NB4 (cell line): Measurements from ENCODE around the gene FAM184B.

Source experiments
- DNase-seq: peaks from one replicate; pipeline ENCODE4 v3.0.0; 2010; ENCODE audit warnings: low read depth
- H3K4me3 ChIP-seq: one replicate; pipeline ENCODE4 v1.5.1; 2011; ENCODE audit warnings: mild to moderate bottlenecking, low read depth, low read length, moderate library complexity
- MAX ChIP-seq: IDR thresholded peaks from 2 replicates; pipeline ENCODE4 v1.6.1; 2011; ENCODE audit warnings: low read depth, low read length
- MYC ChIP-seq: IDR thresholded peaks from 2 replicates; pipeline ENCODE4 v1.6.1; 2011; ENCODE audit warnings: low read depth, low read length
- POLR2A ChIP-seq: IDR thresholded peaks from 2 replicates; pipeline ENCODE4 v1.6.1; 2011; ENCODE audit warnings: mild to moderate bottlenecking; ENCODE audit not compliant: insufficient read length; ENCODE audit errors: extremely low read depth
- TF ChIP-seq, protein P1 (sequence below): IDR thresholded peaks from one replicate; pipeline ENCODE4 v1.5.1; 2012; ENCODE audit warnings: low read depth, low read length

Gene FAM184B

DNA sequence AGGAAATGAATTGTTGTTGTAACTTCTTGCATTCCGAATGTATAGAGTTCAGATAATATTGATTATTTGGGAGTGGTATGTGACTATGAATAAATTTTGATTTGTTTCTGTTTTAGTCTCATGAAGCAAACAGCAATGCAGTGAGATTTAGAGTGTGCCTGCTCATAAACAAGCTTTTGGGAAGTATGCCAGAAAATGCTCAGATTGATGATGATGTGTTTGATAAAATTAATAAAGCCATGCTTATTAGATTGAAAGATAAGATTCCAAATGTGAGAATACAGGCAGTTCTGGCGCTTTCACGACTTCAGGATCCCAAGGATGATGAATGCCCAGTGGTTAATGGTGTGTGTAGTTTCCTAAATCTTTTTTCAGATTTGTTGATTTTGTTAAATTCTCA lies 31.4 kb upstream of the FAM184B start:
- no peak for DNase-seq
- H3K4me3 ChIP-seq, result peak overlapping the region; percentile 87
- TF ChIP-seq POLR2A (no peak), MAX (no peak), MYC (no peak)
- TF ChIP-seq, protein P1, sequence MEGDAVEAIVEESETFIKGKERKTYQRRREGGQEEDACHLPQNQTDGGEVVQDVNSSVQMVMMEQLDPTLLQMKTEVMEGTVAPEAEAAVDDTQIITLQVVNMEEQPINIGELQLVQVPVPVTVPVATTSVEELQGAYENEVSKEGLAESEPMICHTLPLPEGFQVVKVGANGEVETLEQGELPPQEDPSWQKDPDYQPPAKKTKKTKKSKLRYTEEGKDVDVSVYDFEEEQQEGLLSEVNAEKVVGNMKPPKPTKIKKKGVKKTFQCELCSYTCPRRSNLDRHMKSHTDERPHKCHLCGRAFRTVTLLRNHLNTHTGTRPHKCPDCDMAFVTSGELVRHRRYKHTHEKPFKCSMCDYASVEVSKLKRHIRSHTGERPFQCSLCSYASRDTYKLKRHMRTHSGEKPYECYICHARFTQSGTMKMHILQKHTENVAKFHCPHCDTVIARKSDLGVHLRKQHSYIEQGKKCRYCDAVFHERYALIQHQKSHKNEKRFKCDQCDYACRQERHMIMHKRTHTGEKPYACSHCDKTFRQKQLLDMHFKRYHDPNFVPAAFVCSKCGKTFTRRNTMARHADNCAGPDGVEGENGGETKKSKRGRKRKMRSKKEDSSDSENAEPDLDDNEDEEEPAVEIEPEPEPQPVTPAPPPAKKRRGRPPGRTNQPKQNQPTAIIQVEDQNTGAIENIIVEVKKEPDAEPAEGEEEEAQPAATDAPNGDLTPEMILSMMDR, result no peak

DNA sequence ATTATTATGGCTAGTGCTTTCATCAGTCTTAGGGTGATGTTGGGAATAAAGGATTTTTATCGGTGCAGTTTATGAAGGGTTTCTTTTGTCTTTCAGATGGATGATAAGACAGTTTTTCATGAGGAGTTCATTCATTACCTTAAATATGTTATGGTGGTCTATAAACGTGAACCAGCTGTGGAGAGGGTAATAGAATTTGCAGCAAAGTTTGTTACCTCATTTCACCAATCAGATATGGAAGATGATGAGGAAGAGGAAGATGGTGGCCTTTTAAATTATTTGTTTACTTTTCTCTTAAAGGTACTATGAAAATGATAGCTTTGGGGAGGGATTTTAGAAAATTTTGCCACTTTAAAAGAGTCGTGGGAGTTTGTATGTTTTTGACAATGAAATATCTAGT lies 30.7 kb upstream of the FAM184B start:
- H3K4me3 ChIP-seq, result peak overlapping the region; percentile 87
- DNase-seq, result peak; percentile 45
- TF ChIP-seq MYC (no peak), POLR2A (no peak), MAX (no peak)
- TF ChIP-seq, protein P1, result no peak

- DNase-seq, result no peak
- TF ChIP-seq MAX, result no peak
- peak overlapping the region; percentile 87 for H3K4me3 ChIP-seq
These were observed 29.7 kb upstream of the FAM184B start for GRCh38 chr4:17811078-17811603.

DNA sequence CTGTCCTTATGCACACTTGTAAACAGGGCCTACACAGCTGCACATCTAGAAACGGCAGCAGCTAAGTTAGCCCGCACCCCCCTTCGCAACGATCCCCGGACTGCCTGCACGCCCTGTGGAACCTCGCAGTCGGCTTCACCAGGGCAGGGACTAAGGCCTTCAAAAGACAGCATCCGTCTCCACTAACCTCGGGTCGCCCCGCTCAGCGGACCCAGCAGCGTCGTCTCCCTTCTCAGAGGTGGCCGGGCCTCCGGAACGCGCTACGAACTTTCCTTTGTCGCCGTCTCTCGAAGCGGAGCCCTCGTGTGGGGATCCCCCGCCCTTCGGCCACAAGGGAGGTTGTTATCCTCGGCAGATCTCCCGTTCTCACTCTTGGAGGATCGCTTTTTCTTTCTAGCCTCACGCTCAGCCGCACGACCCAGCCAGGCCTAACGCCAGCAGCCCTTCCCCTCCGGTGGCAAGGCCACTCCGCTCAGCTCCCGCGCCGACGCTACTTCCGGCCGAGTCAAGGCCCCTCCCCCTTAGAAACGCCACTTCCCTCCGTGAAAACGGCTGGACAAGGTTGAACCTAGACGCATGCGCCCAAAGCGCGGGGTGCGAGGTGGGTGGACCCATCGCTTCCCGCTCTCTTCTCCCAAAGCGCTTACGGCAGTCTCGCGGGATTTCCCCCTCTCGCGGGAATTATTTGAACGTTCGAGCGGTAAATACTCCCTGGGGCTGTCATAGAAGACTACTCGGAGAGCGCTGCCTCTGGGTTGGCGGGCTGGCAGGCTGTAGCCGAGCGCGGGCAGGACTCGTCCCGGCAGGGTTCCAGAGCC lies 29.0 kb upstream of the FAM184B start, which contains the start of the genes DCAF16 and NCAPG:
TSS of gene DCAF16 (minus strand) at position 498 of the 818 bp plus-strand sequence. CDS start 6,616 bp downstream, outside the sequence.
TSS of gene NCAPG (plus strand) at position 720 of the 818 bp plus-strand sequence. CDS start 99 bp downstream, outside the sequence.
- peak within 1 kb of the TSS; percentile 87 for H3K4me3 ChIP-seq
- TF ChIP-seq, protein P1, result no peak
- TF ChIP-seq POLR2A (peak; percentile 99), MYC (peak; percentile 70), MAX (peak; percentile 69)
- peak; percentile 100 for DNase-seq

- TF ChIP-seq POLR2A, result no peak
- TF ChIP-seq, protein P1, result no peak
- peak overlapping the region; percentile 87 for H3K4me3 ChIP-seq
- DNase-seq, result peak; percentile 33
These were observed 28.2 kb upstream of the FAM184B start for GRCh38 chr4:17809667-17810066.

GRCh38 chr4:17807446-17807845 lies 26.0 kb upstream of the FAM184B start:
- H3K4me3 ChIP-seq, result peak overlapping the region; percentile 87

More at GRCh38 chr4:17807446-17807845, 26.0 kb upstream of the FAM184B start:
- DNase-seq, result no peak
- TF ChIP-seq, protein P1, result no peak
- no peak for TF ChIP-seq MYC
- no peak for TF ChIP-seq MAX
